Hematopoietic multipotent progenitor cell treated with erythropoietin and hydrocortisone succinate and interleukin-3 and kit ligand, for 15 days (in vitro differentiated cells): Measurements from ENCODE around the gene CFAP157.

Source experiments
- DNase-seq: peaks from one replicate; pipeline ENCODE4 v3.0.0-alpha.2; 2015; ENCODE audit warnings: low spot score

The CFAP157 gene

DNA sequence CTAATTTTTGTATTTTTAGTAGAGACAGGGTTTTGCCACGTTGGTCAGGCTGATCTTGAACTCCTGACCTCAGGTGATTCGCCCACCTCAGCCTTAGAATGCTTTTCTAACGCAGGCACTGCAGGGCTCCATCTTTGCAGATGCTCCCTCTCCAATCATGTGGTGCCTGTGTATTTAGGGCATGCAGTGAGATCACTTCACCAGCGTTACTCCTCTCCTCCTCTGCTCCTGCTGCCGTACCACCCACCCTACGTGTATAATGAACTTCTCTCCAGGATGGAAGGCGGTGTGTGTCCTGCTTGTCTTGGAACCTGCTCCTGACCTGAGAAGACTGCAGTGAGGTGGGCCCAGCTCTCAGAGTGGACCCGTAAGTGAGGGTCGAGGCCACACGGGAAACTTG, 13.6 kb upstream of the CFAP157 start:
- DNase-seq, result no peak

DNA sequence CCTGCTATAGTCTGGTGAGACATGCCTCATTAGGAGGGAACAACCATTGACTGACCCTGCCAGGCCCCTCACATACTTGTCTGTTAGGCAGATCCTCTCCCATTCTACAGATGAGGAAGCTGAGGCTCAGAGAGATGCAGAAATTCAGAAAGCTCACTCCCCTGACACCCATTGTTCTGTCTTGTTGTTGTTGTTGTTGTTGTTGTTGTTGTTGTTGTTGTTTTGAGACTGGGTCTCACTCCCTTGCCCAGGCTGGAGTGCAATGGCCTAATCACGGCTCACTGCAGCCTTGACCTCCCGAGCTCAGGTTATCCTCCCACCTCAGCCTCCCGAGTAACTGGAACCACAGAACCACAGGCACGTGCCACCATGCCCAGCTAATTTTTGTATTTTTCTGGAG, 13.1 kb upstream of the CFAP157 start:
- no peak for DNase-seq

DNA sequence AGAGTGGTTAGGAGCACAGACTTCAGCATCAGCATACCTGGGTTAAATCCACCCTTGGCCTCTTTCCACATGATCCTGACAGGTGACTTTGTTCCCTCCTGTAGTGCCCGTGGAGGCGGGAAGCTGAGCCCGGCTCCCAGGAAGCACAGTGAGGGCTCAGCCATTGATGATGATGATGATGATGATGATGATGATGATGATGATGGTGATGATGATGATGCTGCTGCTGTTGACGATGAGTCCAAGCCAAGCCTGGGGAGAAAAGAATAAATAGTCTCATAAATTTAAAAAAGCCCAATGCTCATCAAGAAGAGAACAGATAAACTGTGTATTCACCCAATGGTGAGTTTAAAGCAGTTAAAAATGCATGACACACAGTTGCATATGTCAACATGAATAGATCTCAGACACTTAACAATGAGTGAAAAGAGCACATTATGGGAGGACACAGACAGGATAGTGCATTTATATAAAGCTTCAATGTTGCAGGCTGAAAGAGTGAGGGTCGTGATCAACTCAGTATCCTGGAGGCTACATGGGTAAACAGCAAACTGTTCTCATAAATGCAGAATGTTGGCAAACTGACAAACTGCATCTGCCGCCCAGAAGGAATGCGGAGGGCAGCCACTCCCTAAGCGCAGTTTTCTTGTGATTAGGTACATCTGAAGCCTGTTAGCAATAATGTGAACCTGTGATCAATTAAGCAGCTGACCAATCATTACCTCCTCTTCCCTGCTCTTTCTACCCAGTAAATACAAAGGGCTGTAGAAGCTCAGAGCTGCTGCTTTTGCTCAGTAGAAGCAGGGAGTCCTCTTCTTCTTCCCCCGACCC, 11.7 kb upstream of the CFAP157 start:
- DNase-seq, result no peak

DNA sequence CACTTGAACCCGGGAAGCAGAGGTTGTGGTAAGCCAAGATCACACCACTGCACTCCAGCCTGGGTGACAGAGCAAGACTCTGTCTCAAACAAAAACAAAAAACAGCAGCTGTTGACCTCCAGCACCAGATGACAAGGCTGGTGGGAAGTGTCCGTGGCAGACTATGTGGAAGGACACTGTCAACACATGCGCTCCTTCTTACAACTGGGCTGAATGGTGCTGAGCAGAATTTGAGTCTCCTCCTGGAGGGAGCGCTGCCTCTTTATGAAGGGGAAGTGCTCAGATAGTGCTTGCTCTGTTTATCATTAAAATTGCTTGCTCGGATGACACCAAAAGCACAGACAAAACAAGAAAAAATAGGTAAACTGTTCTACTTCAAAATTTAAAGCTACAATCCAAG, 9.2 kb upstream of the CFAP157 start:
- DNase-seq, result no peak

DNA sequence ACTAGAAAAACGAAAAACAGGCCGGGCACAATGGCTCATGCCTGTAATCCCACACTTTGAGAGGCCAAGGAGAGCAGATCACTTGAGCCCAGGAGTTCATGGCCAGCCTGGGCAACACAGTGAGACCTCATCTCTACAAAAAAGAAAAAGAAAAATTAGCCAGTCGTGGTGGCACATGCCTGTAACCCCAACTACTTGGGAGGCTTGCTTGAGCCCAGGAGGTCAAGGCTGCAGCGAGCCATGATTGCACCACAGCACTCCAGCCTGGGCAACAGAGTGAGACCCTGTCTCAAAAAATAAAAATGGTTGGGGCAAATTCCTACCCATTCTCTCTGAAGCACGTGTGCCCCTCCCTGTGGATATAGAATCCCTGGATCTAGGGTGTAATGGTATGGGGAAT, 8.4 kb upstream of the CFAP157 start:
- DNase-seq, result no peak

DNA sequence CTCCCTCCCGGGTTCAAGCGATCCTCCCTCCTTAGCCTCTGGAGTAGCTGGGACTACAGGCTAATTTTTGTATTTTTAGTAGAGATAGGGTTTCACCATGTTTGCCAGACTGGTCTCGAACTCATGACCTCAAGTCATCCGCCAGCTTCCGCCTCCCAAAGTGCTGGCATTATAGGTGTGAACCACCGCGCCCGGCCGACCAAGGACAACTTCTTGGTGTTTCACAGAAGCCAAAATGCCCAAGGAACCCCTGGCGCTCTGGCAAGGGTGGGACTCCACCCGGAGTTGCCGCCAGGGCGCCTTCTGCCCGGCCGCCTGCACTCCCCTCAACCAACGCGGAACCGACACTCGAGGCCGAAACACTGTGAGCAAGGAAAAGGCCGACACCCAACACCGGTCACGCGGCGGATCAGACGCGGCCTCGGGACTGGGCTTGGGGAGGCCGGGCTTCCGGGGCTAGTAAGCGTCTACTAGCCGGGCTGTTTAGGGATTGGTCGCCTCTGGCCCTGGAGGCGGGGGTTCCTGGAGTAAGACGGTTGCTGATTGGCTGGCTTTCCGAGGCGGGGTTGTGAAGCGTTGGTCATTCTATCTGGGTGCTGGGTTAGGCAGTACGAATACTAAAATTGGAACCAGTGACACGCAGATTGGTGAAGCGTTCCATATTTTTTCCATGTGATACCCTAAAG, 7.7 kb upstream of the CFAP157 start:
- peak; percentile 88 for DNase-seq

DNA sequence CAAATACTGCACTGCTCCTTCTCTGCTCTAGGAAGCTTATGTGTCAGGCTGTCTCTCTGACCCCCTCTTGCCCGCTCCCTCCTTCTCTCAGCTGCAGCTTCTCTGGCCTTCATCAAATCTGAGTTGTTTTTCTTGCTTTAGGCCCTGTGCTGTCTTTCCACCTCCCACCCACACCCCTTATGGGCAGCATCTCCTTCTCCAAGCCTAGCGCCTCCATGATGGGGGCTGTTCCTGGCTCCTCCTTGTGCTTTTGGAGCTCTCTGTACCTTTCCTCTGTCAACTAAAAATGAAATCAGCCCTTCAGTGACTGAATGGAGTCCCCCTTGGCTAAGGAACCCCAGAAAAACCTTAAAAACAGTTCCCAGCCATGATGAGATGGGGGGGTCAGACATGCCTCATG, 6.6 kb upstream of the CFAP157 start:
- no peak for DNase-seq

DNA sequence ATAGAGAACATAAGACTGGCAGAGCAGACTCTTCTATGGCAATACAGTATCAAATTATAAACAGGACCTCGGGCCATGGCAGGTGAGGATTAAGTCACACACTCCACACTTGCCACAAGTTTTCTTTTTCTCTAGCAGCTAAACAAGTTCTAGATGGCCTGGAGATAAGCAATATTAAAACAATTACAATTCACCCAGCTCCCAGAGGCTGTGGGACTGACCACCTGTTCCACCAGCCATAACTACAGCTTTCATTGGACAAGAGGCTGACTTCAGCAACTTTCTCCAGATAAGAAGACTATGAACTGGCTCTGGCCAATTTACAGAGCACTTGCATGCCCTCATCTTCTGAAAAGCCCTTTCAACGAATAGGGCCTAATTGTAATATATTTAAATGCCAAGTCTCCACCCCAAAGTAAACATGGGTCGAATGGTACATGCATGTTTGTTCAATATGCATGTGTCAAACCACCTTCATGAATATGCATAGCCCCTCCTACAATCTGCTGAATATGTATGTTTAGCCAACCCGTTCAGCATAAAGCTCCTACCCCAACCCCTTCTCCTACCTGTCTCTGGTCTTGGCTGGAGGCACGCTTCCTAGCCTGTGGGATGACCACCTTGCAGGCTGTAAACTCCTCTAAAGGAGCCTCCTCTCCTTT, 6.1 kb upstream of the CFAP157 start:
- DNase-seq, result no peak

DNA sequence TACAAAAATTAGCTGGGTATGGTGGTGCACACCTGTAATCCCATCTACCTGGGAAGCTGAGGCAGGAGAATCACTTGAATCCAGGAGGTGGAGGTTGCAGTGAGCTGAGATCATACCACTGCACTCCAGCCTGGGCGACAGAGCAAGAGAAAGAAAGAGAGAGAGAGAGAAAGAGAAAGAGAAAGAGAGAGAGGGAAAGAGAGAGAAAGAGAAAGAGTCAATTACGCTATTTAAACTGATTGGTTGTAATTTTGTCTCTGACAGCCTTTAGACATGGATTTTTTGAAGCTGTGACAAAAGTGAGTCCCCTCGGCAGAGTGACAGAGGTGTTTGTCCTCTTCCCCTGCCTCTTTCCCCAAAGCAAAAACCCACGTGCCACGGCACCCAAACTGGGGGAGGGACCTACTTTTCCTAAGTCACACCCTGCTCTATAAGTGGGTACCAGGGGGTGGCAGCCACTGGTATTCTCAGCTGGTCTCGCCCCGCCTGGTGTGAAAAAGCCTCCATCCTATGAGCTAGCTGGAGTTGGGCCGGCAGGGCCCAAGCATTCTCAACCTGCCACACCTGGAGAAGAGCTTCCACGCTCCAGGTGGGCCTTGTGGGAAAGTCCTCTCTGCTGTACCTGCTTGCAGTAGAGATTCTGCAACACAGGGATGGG, 3.4 kb upstream of the CFAP157 start:
- no peak for DNase-seq

DNA sequence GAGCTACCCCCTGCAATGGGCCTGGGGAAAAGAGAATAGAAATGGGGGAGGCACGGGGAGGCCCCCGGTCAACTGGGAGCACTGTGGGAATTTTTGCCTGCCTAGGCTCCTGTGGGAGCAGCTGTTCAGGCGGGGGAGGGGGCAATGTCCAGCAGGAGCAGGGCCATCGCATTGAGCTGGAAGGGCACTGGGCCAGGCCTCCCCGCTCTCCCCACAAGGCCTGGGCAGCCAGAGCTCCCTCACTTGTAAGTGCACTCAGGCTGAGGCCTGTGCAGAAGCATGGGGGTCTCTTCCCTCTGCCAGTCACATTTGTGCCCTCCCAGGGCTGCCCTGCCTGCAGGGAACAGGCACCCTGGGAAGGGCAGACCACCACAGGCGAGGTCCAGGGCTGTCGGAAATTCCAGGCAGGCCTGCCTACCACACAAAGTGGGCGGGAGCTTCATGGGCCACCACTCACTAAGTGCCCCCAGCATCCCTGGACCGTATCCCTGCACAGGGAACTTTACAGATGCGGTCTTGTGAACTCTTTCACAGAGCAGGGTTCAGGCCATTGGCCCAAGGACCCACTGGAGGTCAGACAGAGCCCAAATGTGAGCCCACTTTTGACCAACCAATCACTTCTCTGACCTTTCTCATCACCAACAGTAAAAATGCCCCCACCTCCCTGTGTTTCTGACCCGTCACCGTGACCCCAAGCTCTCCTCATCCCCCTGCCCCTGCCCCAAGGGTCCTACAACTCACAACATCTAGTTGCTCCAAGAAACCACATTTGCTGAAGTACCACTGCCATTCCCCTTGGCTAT, 1.0 kb upstream of the CFAP157 start:
- DNase-seq, result no peak

DNA sequence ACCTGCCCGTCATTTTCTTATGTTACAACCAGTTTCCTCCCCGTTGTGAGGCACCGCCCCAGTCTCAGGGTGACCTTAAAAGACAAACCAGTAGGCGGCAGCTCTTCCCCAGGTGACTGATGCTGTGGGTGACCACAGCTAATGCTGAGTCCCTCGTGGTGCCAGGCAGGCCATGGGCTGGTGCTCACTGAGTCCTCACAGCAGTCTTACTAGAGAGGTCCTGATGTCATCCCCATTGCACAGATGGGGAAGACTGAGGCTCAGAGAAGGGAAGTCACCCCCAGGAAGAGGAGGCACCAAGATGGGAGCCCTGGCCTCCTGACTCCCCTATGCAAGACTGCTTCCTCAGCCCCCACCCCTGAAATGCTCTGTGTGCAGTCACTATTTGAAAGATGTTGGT, 978 bp downstream of the CFAP157 start:
- DNase-seq, result no peak

DNA sequence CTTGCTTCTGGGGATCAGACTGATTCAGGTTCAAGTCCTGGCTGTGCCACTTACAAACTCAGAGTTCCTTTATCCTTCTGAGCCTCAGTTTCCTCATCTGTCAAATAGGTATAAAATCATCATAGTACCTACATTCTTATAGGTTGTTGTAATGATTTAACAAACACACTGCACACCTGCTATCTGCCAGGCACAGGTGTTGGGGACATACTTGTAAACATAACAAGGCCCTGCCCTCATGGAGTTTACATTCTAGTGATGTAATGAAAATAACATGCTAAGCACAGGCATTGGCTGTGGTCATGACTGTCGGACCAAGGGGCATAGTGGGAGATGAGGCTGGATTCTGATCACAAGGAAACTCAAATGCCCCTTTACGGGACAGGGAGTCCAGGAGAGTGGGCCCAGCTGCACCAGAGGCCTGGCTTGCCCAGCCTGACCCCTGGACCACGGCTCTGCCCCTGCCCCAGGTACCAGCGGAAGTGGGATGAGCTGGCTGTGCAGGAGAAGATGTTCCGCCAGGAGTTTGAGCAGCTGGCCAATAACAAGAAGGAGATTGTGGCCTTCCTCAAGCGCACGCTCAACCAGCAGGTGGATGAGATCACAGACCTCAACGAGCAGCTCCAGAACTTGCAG, 2.3 kb downstream of the CFAP157 start:
- DNase-seq, result no peak

DNA sequence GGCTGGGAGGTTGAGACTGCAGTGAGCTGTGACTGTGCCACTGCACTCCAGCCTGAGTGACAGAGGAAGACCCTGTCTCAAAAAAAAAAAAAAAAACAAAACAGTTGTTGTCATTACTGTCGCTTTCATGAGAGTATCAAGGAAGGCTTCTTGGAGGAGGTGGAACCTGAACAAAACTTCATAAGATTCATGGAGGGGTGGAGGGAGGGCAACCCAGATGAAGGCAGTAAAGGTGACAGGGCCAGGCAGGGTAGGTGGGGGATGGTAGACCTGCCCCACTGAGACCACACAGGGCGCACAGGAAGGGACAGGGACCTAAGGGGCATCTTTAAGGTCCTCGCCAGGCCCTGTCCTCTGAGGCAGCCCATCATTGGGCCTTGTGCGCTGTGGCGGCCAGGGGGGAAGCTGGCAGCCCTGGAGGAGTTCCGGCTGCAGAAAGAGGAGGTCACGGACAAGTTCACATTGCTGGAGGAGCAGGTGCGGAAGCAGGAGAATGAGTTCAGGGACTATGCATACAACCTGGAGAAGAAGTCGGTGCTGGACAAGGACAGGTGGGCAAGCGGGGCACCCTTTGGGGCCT, 3.5 kb downstream of the CFAP157 start:
- DNase-seq, result no peak

DNA sequence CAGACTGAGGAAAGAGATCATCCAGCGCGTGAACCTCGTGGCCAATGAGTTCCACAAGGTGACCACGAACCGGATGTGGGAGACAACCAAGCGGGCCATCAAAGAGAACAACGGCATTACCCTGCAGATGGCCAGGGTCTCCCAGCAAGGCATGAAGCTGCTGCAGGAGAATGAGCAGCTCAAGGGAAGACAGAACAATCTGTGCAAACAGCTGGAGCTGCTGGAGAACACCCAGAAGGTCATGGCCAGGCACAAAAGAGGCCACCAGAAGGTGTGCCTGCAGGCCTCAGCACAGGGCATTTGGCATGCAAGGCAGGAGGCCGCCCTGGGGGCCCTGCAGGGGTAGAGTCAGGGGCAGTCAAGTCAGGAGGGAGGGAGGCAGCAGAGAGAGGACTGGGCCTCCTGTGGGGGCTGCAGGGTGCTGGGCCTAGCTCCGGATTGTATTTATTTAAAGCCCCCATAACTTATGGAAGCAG, 4.5 kb downstream of the CFAP157 start:
- DNase-seq, result no peak

DNA sequence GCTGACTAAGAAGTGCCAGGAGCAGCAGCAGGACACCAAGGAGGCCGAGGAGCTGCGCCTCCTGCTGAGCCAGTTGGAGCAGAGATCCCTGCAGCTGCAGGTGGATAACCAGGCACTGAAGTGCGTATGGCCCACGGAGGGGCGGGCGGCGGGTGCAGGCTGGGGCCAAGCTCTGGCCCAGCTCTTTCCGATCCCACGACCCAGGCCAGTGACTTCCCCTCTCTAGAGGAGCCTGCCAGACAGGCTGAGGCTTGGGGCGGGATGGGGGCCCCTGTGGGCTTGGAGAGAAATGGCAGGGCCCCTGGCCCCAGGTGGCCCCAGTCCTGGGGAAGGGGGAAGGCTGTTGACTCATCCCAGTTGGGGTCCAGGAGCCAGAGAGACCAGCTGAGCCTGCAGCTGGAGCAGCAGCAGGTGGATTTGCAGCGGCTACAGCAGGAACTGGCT, 5.1 kb downstream of the CFAP157 start:
- DNase-seq, result no peak

DNA sequence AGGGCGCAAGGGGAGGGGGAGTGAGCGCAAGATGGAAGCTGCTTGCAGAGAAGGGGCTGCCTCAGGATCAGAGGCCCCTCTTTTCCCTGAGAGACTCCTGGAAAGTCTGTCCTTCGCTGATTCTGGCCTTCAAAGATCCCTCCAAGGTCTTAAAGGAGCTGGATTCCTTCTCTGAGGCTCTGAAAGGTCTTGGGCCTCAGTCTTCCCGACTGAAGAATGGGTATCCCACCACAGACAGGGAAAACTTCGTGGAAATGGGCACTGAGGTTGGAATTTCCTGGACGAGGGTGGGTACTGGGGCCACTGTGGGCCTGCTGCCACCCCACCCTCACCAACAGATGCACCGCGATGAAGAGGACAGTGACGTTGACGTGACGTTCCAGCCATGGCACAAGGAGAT, 5.6 kb downstream of the CFAP157 start:
- no peak for DNase-seq

DNA sequence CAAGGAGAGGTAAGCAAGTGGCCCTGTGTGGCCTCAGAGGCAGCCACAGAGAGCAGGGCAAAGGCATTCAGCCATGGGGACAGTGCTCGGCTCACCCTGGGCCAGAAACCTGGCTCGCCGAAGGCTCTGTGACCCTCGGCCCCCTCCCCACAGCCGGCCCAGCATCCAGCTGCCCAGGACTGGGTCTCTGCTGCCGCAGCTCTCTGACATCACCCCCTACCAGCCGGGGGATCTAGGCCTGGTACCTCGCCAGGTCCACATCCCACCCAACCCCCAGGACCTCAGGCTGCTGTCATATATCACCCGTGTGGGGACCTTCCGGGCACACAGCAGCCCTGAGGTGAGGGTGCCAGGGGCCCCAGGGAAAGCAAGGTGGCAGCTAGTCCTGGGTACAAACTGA, 6.1 kb downstream of the CFAP157 start:
- DNase-seq, result no peak

DNA sequence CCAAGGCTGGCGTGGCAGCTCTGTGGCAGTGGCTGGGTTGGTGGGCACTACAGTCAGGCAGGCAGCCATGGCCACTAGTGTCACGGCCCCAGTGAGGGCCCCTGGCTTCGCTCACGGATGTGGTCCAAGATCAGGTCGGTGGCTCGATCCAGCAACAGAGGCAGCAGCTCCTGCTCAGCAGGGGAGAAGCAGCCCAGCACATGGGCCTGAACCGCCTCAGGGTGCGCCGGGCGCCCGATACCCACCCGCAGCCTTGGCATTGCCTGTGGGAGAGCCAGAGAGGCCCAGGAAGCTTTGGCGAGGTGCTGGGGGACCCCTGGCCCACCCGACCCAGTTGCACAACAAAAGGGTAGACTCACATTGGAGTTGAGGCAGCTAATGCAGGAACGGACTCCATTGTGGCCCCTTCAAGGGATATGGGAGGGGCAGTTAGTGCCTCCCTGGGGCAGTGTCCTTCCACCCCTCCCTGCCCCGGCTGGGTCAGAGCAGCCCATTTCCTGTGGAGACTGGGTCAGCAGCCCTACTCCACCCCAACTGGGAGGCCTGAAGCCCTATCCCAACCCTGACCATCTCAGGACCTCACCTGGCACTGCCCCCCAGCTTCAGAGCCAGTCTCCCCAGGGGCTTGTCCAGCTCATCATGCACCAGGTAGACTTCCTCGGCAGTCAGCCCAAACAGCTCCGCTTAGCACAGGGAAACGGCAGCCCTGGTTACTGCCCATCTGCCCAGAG, 7.4 kb downstream of the CFAP157 start:
- DNase-seq, result no peak

DNA sequence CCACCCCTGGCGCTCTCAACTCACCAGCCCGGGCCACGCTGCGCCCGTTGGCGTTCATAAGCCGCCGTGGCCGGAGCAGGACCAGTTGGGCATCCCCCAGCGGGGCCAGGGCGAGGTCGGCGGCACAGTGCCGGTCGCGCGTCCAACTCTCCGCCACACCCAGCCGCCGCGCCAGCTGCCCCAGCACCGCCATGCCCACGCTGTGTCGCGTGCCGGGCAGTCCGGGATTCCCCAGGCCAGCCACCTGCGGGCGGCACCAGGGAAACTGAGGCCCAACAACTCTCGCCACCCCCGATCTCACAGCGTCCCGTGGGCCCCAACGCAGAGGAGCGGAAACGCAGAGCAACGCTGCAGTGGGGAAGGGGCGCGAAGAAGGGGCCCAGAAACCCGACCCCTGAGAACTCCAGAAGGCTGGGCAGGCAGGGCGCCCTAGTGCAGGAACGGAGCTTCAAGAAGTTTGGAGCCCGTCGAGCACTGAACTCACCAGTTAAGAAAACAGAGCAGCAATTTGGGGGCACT, 8.2 kb downstream of the CFAP157 start:
- no peak for DNase-seq
